Endothelial cell of umbilical vein (primary cell): Measurements from ENCODE around the gene C2orf69. TPM values are rescaled to one million over a fixed set of nuclear protein-coding genes. Genes with fewer than 3 reads are reported as not detected.

ENCODE experiments used
- BruUV-seq: library from RNA; stranded (reverse); fragments of 400-500 nt; replicated peaks from 2 replicates; lab custom pipeline; 2021; lab: Mats Ljungman, UMichigan
- CTCF ChIA-PET: fragments of 300-600, 350-600 bp; sonication (Branson Sonifier 250); formaldehyde crosslinking; loops from one replicate; lab custom pipeline; 2021; ENCODE audit warnings: antibody characterized with exemption, inconsistent platforms; lab: Charles Lee
- POLR2A ChIA-PET: fragments of 300-600, 350-600 bp; sonication (Branson Sonifier 250); formaldehyde crosslinking; loops from one replicate; lab custom pipeline; 2021; ENCODE audit warnings: antibody characterized with exemption, inconsistent platforms; lab: Charles Lee
- DNase-seq: peaks from one replicate; pipeline ENCODE4 v3.0.0-alpha.2; 2011; ENCODE audit warnings: low read depth, low spot score
- FAIRE-seq: peaks from 2 replicates; lab custom pipeline; 2011; peaks lifted over from hg19 to GRCh38; lab: Jason Lieb, UNC
- H2AFZ ChIP-seq: 2 replicates; pipeline ENCODE4 v1.6.0; 2012; ENCODE audit warnings: low read depth, low read length, control low read depth, inconsistent platforms
- H3K27ac ChIP-seq: 2 replicates; pipeline ENCODE4 v1.5.1; 2011; ENCODE audit warnings: low read depth, mild to moderate bottlenecking, control low read depth, low read length, moderate library complexity; ENCODE audit not compliant: insufficient read depth
- H3K27me3 ChIP-seq, 2 experiments: 2 replicates each; pipeline versions ENCODE4 v1.6.0 to v1.6.1; 2011; ENCODE audit warnings: low read length in 2 of 2, mixed read lengths in 1 of 2; ENCODE audit not compliant: control insufficient read depth in 2 of 2, insufficient read depth in 2 of 2
- H3K36me3 ChIP-seq, 2 experiments: 2 replicates in 1 of 2; 3 replicates in 1 of 2; pipeline ENCODE4 v1.5.1; 2011; ENCODE audit warnings: low read length in 2 of 2, mild to moderate bottlenecking in 1 of 2, moderate library complexity in 1 of 2; ENCODE audit not compliant: control insufficient read depth in 2 of 2, insufficient read depth in 2 of 2; ENCODE audit errors: extremely low read depth in 1 of 2
- H3K4me1 ChIP-seq: 3 replicates; pipeline ENCODE4 v1.5.1; 2011; ENCODE audit warnings: mild to moderate bottlenecking, low read length; ENCODE audit not compliant: control insufficient read depth, insufficient read depth; ENCODE audit errors: extremely low read depth
- H3K4me2 ChIP-seq: 2 replicates; pipeline ENCODE4 v1.6.1; 2011; ENCODE audit warnings: low read length, control low read depth, mixed read lengths; ENCODE audit not compliant: insufficient read depth
- H3K4me3 ChIP-seq, 3 experiments: fragments of 200-600 bp in 1 of 3; sonication (generic), shearing (Covaris generic) in 1 of 3; replicated peaks in 1 of 3; 2 replicates each; pipeline ENCODE4 v1.5.1; 2011 to 2016; ENCODE audit warnings: control low read depth in 3 of 3, low read length in 3 of 3, mild to moderate bottlenecking in 2 of 3, inconsistent platforms in 1 of 3, low read depth in 1 of 3, moderate library complexity in 1 of 3; ENCODE audit not compliant: insufficient read depth in 1 of 3
- H3K79me2 ChIP-seq: 2 replicates; pipeline ENCODE4 v1.6.0; 2012; ENCODE audit warnings: low read length, inconsistent platforms; ENCODE audit not compliant: control insufficient read depth, insufficient read depth
- H3K9ac ChIP-seq: replicated peaks from 2 replicates; pipeline ENCODE3; 2011; ENCODE audit warnings: low read length, control low read depth; ENCODE audit not compliant: insufficient read depth; ENCODE audit errors: extremely low read depth
- H3K9me1 ChIP-seq: replicated peaks from 3 replicates; pipeline ENCODE4 v1.6.0; 2011; ENCODE audit warnings: mild to moderate bottlenecking, low read length; ENCODE audit not compliant: control insufficient read depth, insufficient read depth; ENCODE audit errors: extremely low read depth
- H3K9me3 ChIP-seq: replicated peaks from 2 replicates; pipeline ENCODE4 v1.5.1; 2012; ENCODE audit warnings: low read length, inconsistent platforms; ENCODE audit not compliant: control insufficient read depth, insufficient read depth
- H4K20me1 ChIP-seq: replicated peaks from 2 replicates; pipeline ENCODE3; 2011; ENCODE audit warnings: mild to moderate bottlenecking, low read length; ENCODE audit not compliant: control insufficient read depth, insufficient read depth; ENCODE audit errors: extremely low read depth
- EZH2 ChIP-seq: IDR thresholded peaks from 2 replicates; pipeline ENCODE4 v1.6.1; 2012; ENCODE audit warnings: borderline replicate concordance, low read depth, mild to moderate bottlenecking, moderate library complexity, low read length, inconsistent platforms; ENCODE audit not compliant: severe bottlenecking
- FOS ChIP-seq: IDR thresholded peaks from 2 replicates; pipeline ENCODE4 v1.6.1; 2011; ENCODE audit warnings: mild to moderate bottlenecking, low read length, moderate library complexity, borderline replicate concordance; ENCODE audit not compliant: insufficient read depth
- GATA2 ChIP-seq: IDR thresholded peaks from 2 replicates; pipeline ENCODE4 v1.7.0; 2011; ENCODE audit warnings: low read depth, mild to moderate bottlenecking, moderate library complexity, mixed read lengths, low read length; ENCODE audit not compliant: insufficient read length, insufficient read depth
- JUN ChIP-seq: IDR thresholded peaks from 2 replicates; pipeline ENCODE4 v1.6.1; 2011; ENCODE audit warnings: borderline replicate concordance, low read depth; ENCODE audit not compliant: insufficient read length, insufficient read depth
- MAX ChIP-seq: IDR thresholded peaks from 2 replicates; pipeline ENCODE4 v1.6.1; 2011; ENCODE audit not compliant: insufficient read depth, insufficient read length
- MYC ChIP-seq: IDR thresholded peaks from one replicate; pipeline ENCODE4 v1.6.1; 2011; ENCODE audit warnings: mild to moderate bottlenecking, low read depth, low read length
- POLR2A ChIP-seq: IDR thresholded peaks from 2 replicates; pipeline ENCODE4 v1.6.1; 2012; ENCODE audit warnings: low read depth, mild to moderate bottlenecking, control low read depth, low read length
- POLR2AphosphoS5 ChIP-seq: IDR thresholded peaks from 2 replicates; pipeline ENCODE4 v1.6.1; 2012; ENCODE audit warnings: low read depth, mild to moderate bottlenecking, control low read depth, low read length, moderate library complexity; ENCODE audit not compliant: insufficient read depth
- dilution Hi-C: fragments of 300-500 bp; cut with MboI; formaldehyde crosslinking; loops from one replicate; pipeline ENCODE4 v1.15.0; 2019; ENCODE audit warnings: low sequenced_read_pairs; ENCODE audit not compliant: extremely low pct_ligation_motif_present
- intact Hi-C: fragments of 100-400 bp; cut with micrococcal nuclease; formaldehyde crosslinking; loops from one replicate; pipeline ENCODE4 v1.10.0; 2022
- polyA plus RNA-seq, 4 experiments: library from polyadenylated mRNA; depleted of rRNA in 3 of 4; stranded (reverse) in 3 of 4; unstranded in 1 of 4; fragments of >200 nt; gene quantifications; 2 replicates each; pipeline versions ENCODE4 v1.2.1 to v1.2.3, GENCODE V29; 2011 to 2012; ENCODE audit warnings: missing spikeins in 1 of 4
- total RNA-seq: library from RNA; stranded (reverse); gene quantifications from 2 replicates; pipeline ENCODE4 v1.2.3, GENCODE V29; 2021
- TF ChIP-seq, protein P1 (sequence below), 2 donors: IDR thresholded peaks; 1 replicate in 1 of 2; 2 replicates in 1 of 2; pipeline ENCODE4 v1.5.1; 2011; ENCODE audit warnings: low read length in 2 of 2, mild to moderate bottlenecking in 2 of 2, moderate library complexity in 2 of 2, control low read depth in 1 of 2, inconsistent platforms in 1 of 2, low read depth in 1 of 2; ENCODE audit not compliant: insufficient read depth in 1 of 2; ENCODE audit errors: extremely low read depth in 1 of 2

C2orf69 gene
- total and polyA plus RNA-seq, 2 donors (not counting 3 experiments of a cell fraction or from before 2014, with no cell fraction given), result 1.7 to 12.9 TPM

- POLR2A ChIA-PET, result no interaction called here
- no peak for DNase-seq
- H3K4me1 ChIP-seq, result peaks cover 4% of the 10 kb centered on the region
Observed at GRCh38 chr2:199933466-199933865, 22.4 kb downstream of the C2orf69 start.

More at GRCh38 chr2:199933466-199933865, 22.4 kb downstream of the C2orf69 start:
- CTCF ChIA-PET, result interaction anchor here (1.6 kb wide), 1 partner anchor 10 kb away, joined by 3 read pairs; no protein-coding TSS in a partner anchor
- Histone ChIP-seq H3K9me3 (no peaks in the 10 kb centered on the region), H3K9me1 (no peaks in the 10 kb centered on the region), H3K4me3 (no peak overlapping the region), H2AFZ (no peak overlapping the region), H3K27me3 (no peaks in the 10 kb centered on the region), H3K27ac (no peak overlapping the region), H3K9ac (no peak overlapping the region), H3K79me2 (no peaks in the 10 kb centered on the region), H3K36me3 (peaks cover 6 to 19% of the 10 kb centered on the region in 2 experiments), H3K4me2 (no peak overlapping the region), H4K20me1 (peaks cover 2% of the 10 kb centered on the region)
- no TSS peak for BruUV-seq
- intact Hi-C loops, result no loop called here
- TF ChIP-seq POLR2A (no peak), JUN (no peak), POLR2AphosphoS5 (no peak), FOS (no peak), EZH2 (no peak), MAX (no peak), GATA2 (no peak), MYC (no peak)
- TF ChIP-seq, protein P1, sequence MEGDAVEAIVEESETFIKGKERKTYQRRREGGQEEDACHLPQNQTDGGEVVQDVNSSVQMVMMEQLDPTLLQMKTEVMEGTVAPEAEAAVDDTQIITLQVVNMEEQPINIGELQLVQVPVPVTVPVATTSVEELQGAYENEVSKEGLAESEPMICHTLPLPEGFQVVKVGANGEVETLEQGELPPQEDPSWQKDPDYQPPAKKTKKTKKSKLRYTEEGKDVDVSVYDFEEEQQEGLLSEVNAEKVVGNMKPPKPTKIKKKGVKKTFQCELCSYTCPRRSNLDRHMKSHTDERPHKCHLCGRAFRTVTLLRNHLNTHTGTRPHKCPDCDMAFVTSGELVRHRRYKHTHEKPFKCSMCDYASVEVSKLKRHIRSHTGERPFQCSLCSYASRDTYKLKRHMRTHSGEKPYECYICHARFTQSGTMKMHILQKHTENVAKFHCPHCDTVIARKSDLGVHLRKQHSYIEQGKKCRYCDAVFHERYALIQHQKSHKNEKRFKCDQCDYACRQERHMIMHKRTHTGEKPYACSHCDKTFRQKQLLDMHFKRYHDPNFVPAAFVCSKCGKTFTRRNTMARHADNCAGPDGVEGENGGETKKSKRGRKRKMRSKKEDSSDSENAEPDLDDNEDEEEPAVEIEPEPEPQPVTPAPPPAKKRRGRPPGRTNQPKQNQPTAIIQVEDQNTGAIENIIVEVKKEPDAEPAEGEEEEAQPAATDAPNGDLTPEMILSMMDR (IDR thresholded peaks at IDR 0.05; ENCODE audit: extremely low read depth in 1 of 2, insufficient read depth in 1 of 2, low read depth in 1 of 2, low read length in 2 of 2), result no peak
- peak; percentile 48 for FAIRE-seq
- dilution Hi-C loops, result no loop called here
